Liver (tissue), 9 donors: Measurements from ENCODE around the gene SYNM. TPM values are rescaled to one million over a fixed set of nuclear protein-coding genes. Genes with fewer than 3 reads are reported as not detected.

ENCODE experiments used
- DNase-seq: peaks from one replicate; pipeline ENCODE4 v3.0.0-alpha.2; 2017; ENCODE audit warnings: low spot score
- H3K27ac ChIP-seq, 2 donors: one replicate each; pipeline ENCODE4 v1.7.0; 2013; ENCODE audit warnings: inconsistent platforms in 2 of 2, low read length in 2 of 2, control low read depth in 1 of 2, low read depth in 1 of 2, mild to moderate bottlenecking in 1 of 2
- H3K27me3 ChIP-seq, 4 donors: one replicate each; pipeline versions ENCODE4 v1.6.1 to v1.7.0; 2013; ENCODE audit warnings: low read length in 3 of 4, inconsistent platforms in 1 of 4, mild to moderate bottlenecking in 1 of 4, moderate library complexity in 1 of 4; ENCODE audit not compliant: control insufficient read depth in 4 of 4, insufficient read depth in 4 of 4
- H3K36me3 ChIP-seq, 4 donors: one replicate each; pipeline versions ENCODE4 v1.6.1 to v1.7.0; 2013; ENCODE audit warnings: low read length in 3 of 4, mild to moderate bottlenecking in 3 of 4, low read depth in 1 of 4, moderate library complexity in 1 of 4; ENCODE audit not compliant: control insufficient read depth in 4 of 4, insufficient read depth in 3 of 4
- H3K4me1 ChIP-seq, 4 donors: one replicate each; pipeline versions ENCODE4 v1.6.1 to v1.7.0; 2013; ENCODE audit warnings: low read length in 3 of 4, mild to moderate bottlenecking in 3 of 4, moderate library complexity in 1 of 4; ENCODE audit not compliant: control insufficient read depth in 4 of 4, insufficient read depth in 4 of 4
- H3K4me3 ChIP-seq, 3 donors: one replicate each; pipeline versions ENCODE4 v1.6.1 to v1.7.0; 2013; ENCODE audit warnings: low read length in 3 of 3, control low read depth in 1 of 3, low read depth in 1 of 3, mild to moderate bottlenecking in 1 of 3
- H3K9ac ChIP-seq, 2 donors: one replicate each; pipeline ENCODE4 v1.7.0; 2013; ENCODE audit warnings: low read length in 2 of 2, mild to moderate bottlenecking in 2 of 2, moderate library complexity in 2 of 2, control low read depth in 1 of 2, low read depth in 1 of 2
- H3K9me3 ChIP-seq, 4 donors: one replicate each; pipeline versions ENCODE4 v1.6.1 to v1.7.0; 2013; ENCODE audit warnings: low read length in 3 of 4; ENCODE audit not compliant: control insufficient read depth in 4 of 4
- EGR1 ChIP-seq, 2 donors: IDR thresholded peaks; 2 replicates each; pipeline ENCODE4 v1.6.1; 2016 to 2018; ENCODE audit warnings: antibody characterized with exemption in 2 of 2, low read depth in 2 of 2
- FOXA1 ChIP-seq: IDR thresholded peaks from 2 replicates; pipeline ENCODE4 v1.6.1; 2016; ENCODE audit warnings: antibody characterized with exemption
- FOXA2 ChIP-seq: IDR thresholded peaks from 2 replicates; pipeline ENCODE4 v1.6.1; 2016; ENCODE audit warnings: antibody characterized with exemption
- GABPA ChIP-seq, 2 donors: IDR thresholded peaks in 1 of 2; conservative IDR thresholded peaks in 1 of 2; 2 replicates each; pipeline ENCODE4 v1.6.1; 2016; ENCODE audit warnings: antibody characterized with exemption in 2 of 2, mild to moderate bottlenecking in 1 of 2, moderate library complexity in 1 of 2
- HNF4A ChIP-seq, 2 donors: conservative IDR thresholded peaks; 2 replicates each; pipeline ENCODE4 v1.6.1; 2016; ENCODE audit warnings: antibody characterized with exemption in 2 of 2, mild to moderate bottlenecking in 2 of 2
- HNF4G ChIP-seq: IDR thresholded peaks from 2 replicates; pipeline ENCODE4 v1.6.1; 2016; ENCODE audit warnings: antibody characterized with exemption
- JUND ChIP-seq, 2 donors: IDR thresholded peaks; 2 replicates each; pipeline ENCODE4 v1.6.1; 2016; ENCODE audit warnings: antibody characterized with exemption in 2 of 2
- NR2F2 ChIP-seq: IDR thresholded peaks from 2 replicates; pipeline ENCODE4 v1.6.1; 2016; ENCODE audit warnings: antibody characterized with exemption
- RAD21 ChIP-seq, 2 donors: IDR thresholded peaks; 2 replicates each; pipeline ENCODE4 v1.6.1; 2016; ENCODE audit warnings: antibody characterized with exemption in 2 of 2, mild to moderate bottlenecking in 2 of 2
- RXRA ChIP-seq, 2 donors: IDR thresholded peaks; 2 replicates each; pipeline ENCODE4 v1.6.1; 2017 to 2018; ENCODE audit warnings: antibody characterized with exemption in 2 of 2, mild to moderate bottlenecking in 1 of 2
- SP1 ChIP-seq: IDR thresholded peaks from 2 replicates; pipeline ENCODE4 v1.6.1; 2018; ENCODE audit warnings: antibody characterized with exemption, mild to moderate bottlenecking
- TAF1 ChIP-seq: conservative IDR thresholded peaks from 2 replicates; pipeline ENCODE4 v1.6.1; 2016; ENCODE audit warnings: antibody characterized with exemption, mild to moderate bottlenecking
- YY1 ChIP-seq: IDR thresholded peaks from 2 replicates; pipeline ENCODE4 v1.6.1; 2016; ENCODE audit warnings: antibody characterized with exemption, mild to moderate bottlenecking
- WGBS: extraction: QIAGEN DNeasy Blood & Tissue Kit; methylation state at CpG from one replicate; pipeline ENCODE4 v1.1.7; 2013; 5-methylcytosine and 5-hydroxymethylcytosine counted together
- polyA plus RNA-seq, 2 donors: library from polyadenylated mRNA; stranded (reverse) in 1 of 2; unstranded in 1 of 2; fragments of 200-250 nt in 1 of 2; fragments of >200 nt in 1 of 2; fragmentation: Nextera tagmentation in 1 of 2; extraction: Ambion mirVana in 1 of 2; gene quantifications; one replicate each; pipeline versions ENCODE4 v1.2.1 to v1.2.3, GENCODE V29; 2013 to 2015
- total RNA-seq, 2 donors: library from RNA; depleted of rRNA; stranded (reverse); fragments of >200 nt; gene quantifications; one replicate each; pipeline ENCODE4 v1.2.3, GENCODE V29; 2014
- TF ChIP-seq, protein P1 (sequence below): IDR thresholded peaks from 2 replicates; pipeline ENCODE4 v1.6.1; 2016; ENCODE audit warnings: antibody characterized with exemption
- TF ChIP-seq, protein P2 (sequence below): IDR thresholded peaks from 2 replicates; pipeline ENCODE4 v1.6.1; 2016; ENCODE audit warnings: antibody characterized with exemption
- TF ChIP-seq, protein P3 (sequence below): fragments of 150-350 bp; IDR thresholded peaks from 2 replicates; pipeline ENCODE4 v1.5.1; 2017; ENCODE audit warnings: improper control_type of control experiment, low read depth, low read length; ENCODE audit not compliant: missing input control
- TF ChIP-seq, protein P4 (sequence below): IDR thresholded peaks from 2 replicates; pipeline ENCODE4 v1.6.1; 2016; ENCODE audit warnings: antibody characterized with exemption
- TF ChIP-seq, protein P5 (sequence below): IDR thresholded peaks from 2 replicates; pipeline ENCODE4 v1.6.1; 2016; ENCODE audit warnings: antibody characterized with exemption, mild to moderate bottlenecking
- donor health status: healthy.
- donor health status: healthy.
- donor health status: healthy.
- donor health status: healthy.
- donor health status: healthy.

SYNM gene
- total and polyA plus RNA-seq, 4 donors, result 0.39 to 6.4 (median 1.2) TPM

DNA sequence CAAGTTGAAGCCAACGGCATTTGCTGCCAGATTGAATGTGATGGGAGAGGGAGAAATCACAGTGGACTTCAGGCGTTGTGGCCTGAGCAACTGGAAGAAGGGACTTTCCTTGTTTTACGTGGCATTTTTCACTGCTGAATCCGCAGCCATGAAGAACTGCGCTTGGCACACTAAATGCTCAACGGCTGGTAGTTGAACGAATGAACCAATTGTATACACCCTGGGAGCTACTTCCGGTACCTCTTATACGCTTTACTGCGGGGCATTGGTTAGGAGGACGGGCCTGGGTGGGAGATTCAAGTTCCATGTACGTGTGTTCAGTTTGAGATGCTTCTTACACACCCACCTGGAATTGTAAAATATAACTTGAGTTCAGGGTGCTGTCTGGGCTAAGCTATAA lies 5.2 kb downstream of the SYNM start:
- no peaks in the 10 kb centered on the region for H3K9me3 ChIP-seq
- H3K36me3 ChIP-seq, result peaks cover 0 to 2% (median 0%) of the 10 kb centered on the region in 4 donors
- H3K4me1 ChIP-seq, result peaks cover 5 to 21% (median 14%) of the 10 kb centered on the region in 4 donors
- H3K27me3 ChIP-seq, result no peaks in the 10 kb centered on the region
- 91% methylated on average over 12 of the region's 12 CpGs for WGBS
- H3K27ac ChIP-seq, result no peak overlapping the region
- TF ChIP-seq HNF4G (no peak), FOXA1 (no peak), SP1 (no peak), RXRA (IDR thresholded peaks at IDR 0.05) (no peak), TAF1 (no peak), NR2F2 (no peak), EGR1 (IDR thresholded peaks at IDR 0.05; ENCODE audit: low read depth in 2 of 2) (no peak), RAD21 (IDR thresholded peaks at IDR 0.05) (no peak), JUND (IDR thresholded peaks at IDR 0.05) (no peak), GABPA (IDR thresholded peaks at IDR 0.05 in 1 of 2, conservative IDR thresholded peaks at IDR 0.05 in 1 of 2) (no peak), HNF4A (conservative IDR thresholded peaks at IDR 0.05) (no peak), FOXA2 (no peak), YY1 (no peak)
- TF ChIP-seq, protein P1, sequence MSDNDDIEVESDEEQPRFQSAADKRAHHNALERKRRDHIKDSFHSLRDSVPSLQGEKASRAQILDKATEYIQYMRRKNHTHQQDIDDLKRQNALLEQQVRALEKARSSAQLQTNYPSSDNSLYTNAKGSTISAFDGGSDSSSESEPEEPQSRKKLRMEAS, result no peak
- TF ChIP-seq, protein P2, sequence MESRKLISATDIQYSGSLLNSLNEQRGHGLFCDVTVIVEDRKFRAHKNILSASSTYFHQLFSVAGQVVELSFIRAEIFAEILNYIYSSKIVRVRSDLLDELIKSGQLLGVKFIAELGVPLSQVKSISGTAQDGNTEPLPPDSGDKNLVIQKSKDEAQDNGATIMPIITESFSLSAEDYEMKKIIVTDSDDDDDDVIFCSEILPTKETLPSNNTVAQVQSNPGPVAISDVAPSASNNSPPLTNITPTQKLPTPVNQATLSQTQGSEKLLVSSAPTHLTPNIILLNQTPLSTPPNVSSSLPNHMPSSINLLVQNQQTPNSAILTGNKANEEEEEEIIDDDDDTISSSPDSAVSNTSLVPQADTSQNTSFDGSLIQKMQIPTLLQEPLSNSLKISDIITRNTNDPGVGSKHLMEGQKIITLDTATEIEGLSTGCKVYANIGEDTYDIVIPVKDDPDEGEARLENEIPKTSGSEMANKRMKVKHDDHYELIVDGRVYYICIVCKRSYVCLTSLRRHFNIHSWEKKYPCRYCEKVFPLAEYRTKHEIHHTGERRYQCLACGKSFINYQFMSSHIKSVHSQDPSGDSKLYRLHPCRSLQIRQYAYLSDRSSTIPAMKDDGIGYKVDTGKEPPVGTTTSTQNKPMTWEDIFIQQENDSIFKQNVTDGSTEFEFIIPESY, result no peak
- TF ChIP-seq, protein P3, sequence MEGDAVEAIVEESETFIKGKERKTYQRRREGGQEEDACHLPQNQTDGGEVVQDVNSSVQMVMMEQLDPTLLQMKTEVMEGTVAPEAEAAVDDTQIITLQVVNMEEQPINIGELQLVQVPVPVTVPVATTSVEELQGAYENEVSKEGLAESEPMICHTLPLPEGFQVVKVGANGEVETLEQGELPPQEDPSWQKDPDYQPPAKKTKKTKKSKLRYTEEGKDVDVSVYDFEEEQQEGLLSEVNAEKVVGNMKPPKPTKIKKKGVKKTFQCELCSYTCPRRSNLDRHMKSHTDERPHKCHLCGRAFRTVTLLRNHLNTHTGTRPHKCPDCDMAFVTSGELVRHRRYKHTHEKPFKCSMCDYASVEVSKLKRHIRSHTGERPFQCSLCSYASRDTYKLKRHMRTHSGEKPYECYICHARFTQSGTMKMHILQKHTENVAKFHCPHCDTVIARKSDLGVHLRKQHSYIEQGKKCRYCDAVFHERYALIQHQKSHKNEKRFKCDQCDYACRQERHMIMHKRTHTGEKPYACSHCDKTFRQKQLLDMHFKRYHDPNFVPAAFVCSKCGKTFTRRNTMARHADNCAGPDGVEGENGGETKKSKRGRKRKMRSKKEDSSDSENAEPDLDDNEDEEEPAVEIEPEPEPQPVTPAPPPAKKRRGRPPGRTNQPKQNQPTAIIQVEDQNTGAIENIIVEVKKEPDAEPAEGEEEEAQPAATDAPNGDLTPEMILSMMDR, result no peak
- TF ChIP-seq, protein P4, sequence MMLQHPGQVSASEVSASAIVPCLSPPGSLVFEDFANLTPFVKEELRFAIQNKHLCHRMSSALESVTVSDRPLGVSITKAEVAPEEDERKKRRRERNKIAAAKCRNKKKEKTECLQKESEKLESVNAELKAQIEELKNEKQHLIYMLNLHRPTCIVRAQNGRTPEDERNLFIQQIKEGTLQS, result no peak
- TF ChIP-seq, protein P5, sequence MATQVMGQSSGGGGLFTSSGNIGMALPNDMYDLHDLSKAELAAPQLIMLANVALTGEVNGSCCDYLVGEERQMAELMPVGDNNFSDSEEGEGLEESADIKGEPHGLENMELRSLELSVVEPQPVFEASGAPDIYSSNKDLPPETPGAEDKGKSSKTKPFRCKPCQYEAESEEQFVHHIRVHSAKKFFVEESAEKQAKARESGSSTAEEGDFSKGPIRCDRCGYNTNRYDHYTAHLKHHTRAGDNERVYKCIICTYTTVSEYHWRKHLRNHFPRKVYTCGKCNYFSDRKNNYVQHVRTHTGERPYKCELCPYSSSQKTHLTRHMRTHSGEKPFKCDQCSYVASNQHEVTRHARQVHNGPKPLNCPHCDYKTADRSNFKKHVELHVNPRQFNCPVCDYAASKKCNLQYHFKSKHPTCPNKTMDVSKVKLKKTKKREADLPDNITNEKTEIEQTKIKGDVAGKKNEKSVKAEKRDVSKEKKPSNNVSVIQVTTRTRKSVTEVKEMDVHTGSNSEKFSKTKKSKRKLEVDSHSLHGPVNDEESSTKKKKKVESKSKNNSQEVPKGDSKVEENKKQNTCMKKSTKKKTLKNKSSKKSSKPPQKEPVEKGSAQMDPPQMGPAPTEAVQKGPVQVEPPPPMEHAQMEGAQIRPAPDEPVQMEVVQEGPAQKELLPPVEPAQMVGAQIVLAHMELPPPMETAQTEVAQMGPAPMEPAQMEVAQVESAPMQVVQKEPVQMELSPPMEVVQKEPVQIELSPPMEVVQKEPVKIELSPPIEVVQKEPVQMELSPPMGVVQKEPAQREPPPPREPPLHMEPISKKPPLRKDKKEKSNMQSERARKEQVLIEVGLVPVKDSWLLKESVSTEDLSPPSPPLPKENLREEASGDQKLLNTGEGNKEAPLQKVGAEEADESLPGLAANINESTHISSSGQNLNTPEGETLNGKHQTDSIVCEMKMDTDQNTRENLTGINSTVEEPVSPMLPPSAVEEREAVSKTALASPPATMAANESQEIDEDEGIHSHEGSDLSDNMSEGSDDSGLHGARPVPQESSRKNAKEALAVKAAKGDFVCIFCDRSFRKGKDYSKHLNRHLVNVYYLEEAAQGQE, result no peak
- H3K4me3 ChIP-seq, result no peak overlapping the region
- DNase-seq, result no peak
- H3K9ac ChIP-seq, result no peak overlapping the region
